Dermis microvascular lymphatic vessel endothelial cell (primary cell): ENCODE results near the gene HCRTR1. TPM values are rescaled to one million over a fixed set of nuclear protein-coding genes. Genes with fewer than 3 reads are reported as not detected.

Source experiments
- DNase-seq, 2 donors: peaks; one replicate each; pipeline versions ENCODE4 v3.0.0 to v3.0.0-alpha.2; 2010; ENCODE audit warnings: low read depth in 2 of 2
- total RNA-seq: library from RNA; depleted of rRNA; stranded (reverse); fragments of >200 nt; gene quantifications from 2 replicates; pipeline ENCODE4 v1.2.1, GENCODE V29; 2014

HCRTR1 gene
- total RNA-seq, 1 donor from 2014 or later, result 0.77 TPM

GRCh38 chr1:31666263-31666963 is 48.9 kb downstream of the HCRTR1 start:
- DNase-seq, result no peak

GRCh38 chr1:31667065-31667785 is 49.7 kb downstream of the HCRTR1 start:
- no peak for DNase-seq

GRCh38 chr1:31668303-31668883 is 50.9 kb downstream of the HCRTR1 start:
- DNase-seq, result no peak

- DNase-seq, result no peak
Measured at GRCh38 chr1:31669433-31669785, 51.9 kb downstream of the HCRTR1 start.

GRCh38 chr1:31669786-31670592 is 52.5 kb downstream of the HCRTR1 start:
- DNase-seq, result peak in 1 of 2 donors; percentile 57

GRCh38 chr1:31670593-31670964 is 53.1 kb downstream of the HCRTR1 start:
- no peak for DNase-seq

- DNase-seq, result no peak
Measured at GRCh38 chr1:31671147-31671546, 53.7 kb downstream of the HCRTR1 start.

GRCh38 chr1:31671561-31672201 is 54.2 kb downstream of the HCRTR1 start:
- DNase-seq, result no peak

- DNase-seq, result no peak
Measured at GRCh38 chr1:31672986-31673385, 55.5 kb downstream of the HCRTR1 start.

GRCh38 chr1:31673433-31673832 is 55.9 kb downstream of the HCRTR1 start:
- DNase-seq, result no peak

- no peak for DNase-seq
Measured at GRCh38 chr1:31674626-31675025, 57.1 kb downstream of the HCRTR1 start.

GRCh38 chr1:31675161-31675560 is 57.7 kb downstream of the HCRTR1 start:
- no peak for DNase-seq

GRCh38 chr1:31675756-31676155 is 58.3 kb downstream of the HCRTR1 start:
- no peak for DNase-seq

Other genes starting within 250 kb of the HCRTR1 start
- gene FABP3, start 244.6 kb upstream of the HCRTR1 start, total RNA-seq, result 0.13 and 1.3 TPM in 2 replicates
- gene SERINC2, start 204.5 kb upstream of the HCRTR1 start, total RNA-seq, result 5.9 and 15.0 TPM in 2 replicates
- gene TINAGL1, start 41.2 kb upstream of the HCRTR1 start, total RNA-seq, result 273 and 289 TPM in 2 replicates
- 103 and 141 TPM in 2 replicates for gene PEF1, start 27.2 kb downstream of the HCRTR1 start, total RNA-seq
- 0.26 and 0.51 TPM in 2 replicates for gene COL16A1, start 86.3 kb downstream of the HCRTR1 start, total RNA-seq
- gene ADGRB2, start 146.7 kb downstream of the HCRTR1 start, total RNA-seq, result 0.26 and 0.51 TPM in 2 replicates
- 2.5 and 4.0 TPM in 2 replicates for gene SPOCD1, start 198.3 kb downstream of the HCRTR1 start, total RNA-seq